Brain microvascular endothelial cell (primary cell): ENCODE measurements around the gene HSPA9.

Experiments
- DNase-seq: peaks from one replicate; pipeline ENCODE4 v3.0.0-alpha.2; 2020
- H3K27ac ChIP-seq: fragments of 250-450 bp; sonication (Bioruptor Pico); 2 replicates; pipeline ENCODE4 v1.5.1; 2020; ENCODE audit warnings: mild to moderate bottlenecking, moderate library complexity
- H3K27me3 ChIP-seq: fragments of 250-450 bp; sonication (Bioruptor Pico); replicated peaks from 2 replicates; pipeline ENCODE4 v1.5.1; 2020; ENCODE audit warnings: mild to moderate bottlenecking
- H3K36me3 ChIP-seq: fragments of 250-450 bp; sonication (Bioruptor Pico); replicated peaks from 2 replicates; pipeline ENCODE4 v1.5.1; 2020; ENCODE audit warnings: mild to moderate bottlenecking
- H3K4me3 ChIP-seq: 2 replicates; pipeline ENCODE4 v1.5.1; 2011; ENCODE audit warnings: low read depth, mild to moderate bottlenecking, control low read depth, low read length, moderate library complexity
- in situ Hi-C: cut with HindIII; loops from 2 replicates; pipeline ENCODE4 v1.10.0; 2017; ENCODE audit warnings: low sequenced_read_pairs, low pct_ligation_motif_present
- TF ChIP-seq, protein P1 (sequence below): IDR thresholded peaks from 2 replicates; pipeline ENCODE4 v1.5.1; 2011; ENCODE audit warnings: low read depth, mild to moderate bottlenecking, moderate library complexity, low read length, control low read depth, inconsistent platforms; ENCODE audit errors: missing control alignments

Gene HSPA9

DNA sequence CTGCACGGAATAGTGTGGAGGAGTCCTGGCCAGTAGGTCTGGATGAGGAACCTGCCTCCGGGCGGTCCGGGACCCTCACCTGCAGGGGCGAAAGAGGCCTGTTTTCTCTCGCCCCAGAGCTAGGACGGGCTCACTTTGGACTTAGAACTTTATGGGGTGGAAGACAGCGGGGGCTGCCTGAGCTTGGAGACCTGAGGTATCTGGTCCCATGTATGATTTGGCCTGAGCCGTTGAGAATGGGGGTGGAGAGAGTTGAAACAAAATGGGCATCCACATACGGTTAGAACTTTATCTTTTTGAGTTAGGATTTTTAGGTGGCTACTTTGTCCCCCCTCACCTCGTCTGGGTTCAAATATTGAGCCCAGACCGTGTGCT, 31.5 kb downstream of the HSPA9 start:
- in situ Hi-C loops: no loop called here
- Histone ChIP-seq H3K4me3 (peak overlapping the region; percentile 97), H3K27ac (peak overlapping the region; percentile 99), H3K36me3 (peaks cover 4% of the 10 kb centered on the region), H3K27me3 (no peaks in the 10 kb centered on the region)
- TF ChIP-seq, protein P1, sequence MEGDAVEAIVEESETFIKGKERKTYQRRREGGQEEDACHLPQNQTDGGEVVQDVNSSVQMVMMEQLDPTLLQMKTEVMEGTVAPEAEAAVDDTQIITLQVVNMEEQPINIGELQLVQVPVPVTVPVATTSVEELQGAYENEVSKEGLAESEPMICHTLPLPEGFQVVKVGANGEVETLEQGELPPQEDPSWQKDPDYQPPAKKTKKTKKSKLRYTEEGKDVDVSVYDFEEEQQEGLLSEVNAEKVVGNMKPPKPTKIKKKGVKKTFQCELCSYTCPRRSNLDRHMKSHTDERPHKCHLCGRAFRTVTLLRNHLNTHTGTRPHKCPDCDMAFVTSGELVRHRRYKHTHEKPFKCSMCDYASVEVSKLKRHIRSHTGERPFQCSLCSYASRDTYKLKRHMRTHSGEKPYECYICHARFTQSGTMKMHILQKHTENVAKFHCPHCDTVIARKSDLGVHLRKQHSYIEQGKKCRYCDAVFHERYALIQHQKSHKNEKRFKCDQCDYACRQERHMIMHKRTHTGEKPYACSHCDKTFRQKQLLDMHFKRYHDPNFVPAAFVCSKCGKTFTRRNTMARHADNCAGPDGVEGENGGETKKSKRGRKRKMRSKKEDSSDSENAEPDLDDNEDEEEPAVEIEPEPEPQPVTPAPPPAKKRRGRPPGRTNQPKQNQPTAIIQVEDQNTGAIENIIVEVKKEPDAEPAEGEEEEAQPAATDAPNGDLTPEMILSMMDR: no peak
- no peak for DNase-seq

- TF ChIP-seq, protein P1: no peak
- Histone ChIP-seq H3K4me3 (peak within 1 kb of the TSS; percentile 99), H3K27ac (peak within 1 kb of the TSS; percentile 99), H3K27me3 (no peaks in the 10 kb centered on the region), H3K36me3 (peaks cover 7% of the 10 kb centered on the region)
- in situ Hi-C loops: no loop called here
- DNase-seq: peak; percentile 100
Observed at GRCh38 chr5:138542956-138543729, 32.1 kb downstream of the HSPA9 start, which contains the start of gene ETF1. Gene ETF1, minus strand, starts transcription at chr5:138543236. Its CDS starts 318 bp downstream, at chr5:138542918.

DNA sequence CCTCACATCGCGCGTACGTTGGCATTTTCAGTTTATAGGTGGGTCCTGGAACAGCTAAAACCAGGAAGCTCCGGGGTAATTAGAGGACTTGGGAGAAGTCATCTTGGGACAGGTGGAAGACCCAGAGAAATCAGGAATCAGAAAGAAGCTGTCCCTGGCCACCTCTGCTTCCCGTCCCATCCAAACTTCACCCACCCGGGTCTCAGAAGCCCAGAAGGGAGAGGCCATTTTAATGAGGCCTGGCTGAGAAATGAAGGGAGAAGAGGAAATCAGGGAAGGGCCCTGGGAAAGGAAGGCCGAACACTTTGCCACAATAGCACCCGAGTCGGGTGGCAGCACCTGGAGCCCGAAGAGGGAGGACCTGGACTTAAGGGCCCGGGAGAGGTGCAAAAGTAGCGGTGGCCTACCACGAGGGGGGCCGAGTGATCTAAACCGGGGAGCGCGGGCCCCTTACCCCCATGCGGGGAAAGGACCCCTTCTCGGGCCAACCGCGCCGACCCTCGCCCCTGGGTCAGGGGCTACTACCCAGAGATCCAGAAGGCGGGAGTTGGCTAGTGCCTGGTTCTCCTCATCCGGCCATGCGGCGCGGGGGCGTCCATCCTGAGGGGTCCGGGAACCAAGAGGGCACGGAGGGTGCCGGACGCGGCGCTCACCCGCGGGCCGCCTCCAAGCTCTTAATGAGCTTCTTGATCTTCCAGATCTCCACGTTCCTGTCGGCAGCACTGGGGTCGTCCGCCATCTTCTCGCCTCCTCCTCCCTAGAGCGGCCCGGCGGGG, 32.8 kb downstream of the HSPA9 start:
- TF ChIP-seq, protein P1: peak; percentile 8
- DNase-seq: no peak
- Histone ChIP-seq H3K27ac (peak overlapping the region; percentile 96), H3K36me3 (peaks cover 8% of the 10 kb centered on the region), H3K4me3 (peak overlapping the region; percentile 99), H3K27me3 (no peaks in the 10 kb centered on the region)
- in situ Hi-C loops: no loop called here

GRCh38 chr5:138541511-138542179, 33.6 kb downstream of the HSPA9 start:
- DNase-seq: no peak
- Histone ChIP-seq H3K27me3 (no peaks in the 10 kb centered on the region), H3K4me3 (peak overlapping the region; percentile 99), H3K27ac (peak overlapping the region; percentile 96), H3K36me3 (peaks cover 8% of the 10 kb centered on the region)
- in situ Hi-C loops: no loop called here
- TF ChIP-seq, protein P1: no peak

DNA sequence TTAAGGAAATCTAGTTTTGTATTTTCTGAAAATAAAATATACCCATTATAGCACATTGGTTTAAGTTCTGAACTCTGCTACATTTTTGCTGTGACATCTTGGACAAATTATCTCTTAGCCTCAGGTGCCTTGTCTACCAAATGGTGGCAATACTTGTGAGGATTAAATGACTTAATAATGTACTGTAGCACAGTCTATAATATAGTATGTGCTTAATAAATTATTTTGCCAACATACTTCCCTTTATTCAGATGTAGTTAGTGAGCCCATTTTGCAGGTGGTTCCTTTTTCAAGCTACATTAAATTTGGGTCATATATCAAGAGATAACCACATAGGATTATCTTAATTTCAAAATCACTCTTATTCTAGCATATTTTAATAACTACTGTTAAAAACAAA, 35.4 kb downstream of the HSPA9 start:
- H3K4me3 ChIP-seq: no peak overlapping the region
- in situ Hi-C loops: no loop called here

More for the DNA sequence above, 35.4 kb downstream of the HSPA9 start:
- Histone ChIP-seq H3K27ac (no peak overlapping the region), H3K27me3 (no peaks in the 10 kb centered on the region), H3K36me3 (peaks cover 17% of the 10 kb centered on the region)
- no peak for DNase-seq
- TF ChIP-seq, protein P1: no peak
